ENCODE data around the gene PRCP.

DNA sequence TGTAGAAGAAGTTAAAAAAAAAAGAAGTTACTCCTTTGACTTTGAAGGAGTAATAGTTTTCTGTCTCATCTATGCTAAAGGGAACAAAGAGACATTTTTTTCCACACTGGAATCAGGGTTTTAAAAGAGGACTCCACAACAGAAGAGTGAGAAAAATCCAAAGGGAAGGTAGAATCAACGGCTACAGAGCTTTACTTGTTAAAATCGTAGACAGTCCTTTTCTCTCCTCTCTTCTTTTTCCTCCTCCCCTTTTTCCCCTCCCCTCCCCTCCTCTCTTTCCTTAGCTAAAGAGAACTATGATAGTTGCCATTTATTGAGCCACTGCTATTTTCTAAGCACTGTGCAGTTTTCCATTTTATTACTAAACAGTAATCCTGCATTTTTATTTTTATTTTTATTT, 30.5 kb upstream of the PRCP start:
- TF ChIP-seq POLR2AphosphoS5 (IDR thresholded peaks at IDR 0.05; ENCODE audit: low read depth, low read length) (no peak), FOXP2 (optimal IDR thresholded peaks at IDR 0.05; ENCODE audit: borderline replicate concordance, extremely low read depth, extremely low read length, insufficient read depth) (no peak)
